SW 1271 (cell line): ENCODE results near the gene TRPV3.

Experiments used
- DNase-seq, 2 experiments: peaks; one replicate each; lab custom pipeline; 2025; lab: John Stamatoyannopoulos, UW

TRPV3 gene

GRCh38 chr17:3546521-3546920 is 11.1 kb downstream of the TRPV3 start:
- no peak for DNase-seq

DNA sequence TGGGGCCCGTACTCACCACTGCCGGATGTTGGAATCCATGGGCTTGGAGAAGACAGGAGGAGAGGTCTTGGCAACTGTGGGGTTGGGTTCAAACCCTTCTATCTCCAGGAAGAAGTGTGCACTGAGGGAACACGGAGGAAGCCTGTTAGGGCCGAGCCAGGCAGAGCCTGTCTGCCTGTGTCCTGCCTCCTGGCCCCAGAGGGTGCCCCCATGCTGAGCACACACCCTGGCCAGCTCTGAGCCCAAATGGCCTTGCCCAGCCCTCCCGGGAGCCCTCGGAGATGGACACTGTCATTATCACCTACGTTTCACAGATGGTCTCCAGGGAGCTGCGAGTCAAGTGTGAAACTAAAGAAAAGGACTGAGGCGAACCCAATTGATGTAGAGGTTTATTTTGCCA is 12.5 kb downstream of the TRPV3 start:
- DNase-seq: no peak

GRCh38 chr17:3544365-3544764 is 13.2 kb downstream of the TRPV3 start:
- no peak for DNase-seq

- no peak for DNase-seq
Measured at GRCh38 chr17:3543453-3543852, 14.2 kb downstream of the TRPV3 start.

DNA sequence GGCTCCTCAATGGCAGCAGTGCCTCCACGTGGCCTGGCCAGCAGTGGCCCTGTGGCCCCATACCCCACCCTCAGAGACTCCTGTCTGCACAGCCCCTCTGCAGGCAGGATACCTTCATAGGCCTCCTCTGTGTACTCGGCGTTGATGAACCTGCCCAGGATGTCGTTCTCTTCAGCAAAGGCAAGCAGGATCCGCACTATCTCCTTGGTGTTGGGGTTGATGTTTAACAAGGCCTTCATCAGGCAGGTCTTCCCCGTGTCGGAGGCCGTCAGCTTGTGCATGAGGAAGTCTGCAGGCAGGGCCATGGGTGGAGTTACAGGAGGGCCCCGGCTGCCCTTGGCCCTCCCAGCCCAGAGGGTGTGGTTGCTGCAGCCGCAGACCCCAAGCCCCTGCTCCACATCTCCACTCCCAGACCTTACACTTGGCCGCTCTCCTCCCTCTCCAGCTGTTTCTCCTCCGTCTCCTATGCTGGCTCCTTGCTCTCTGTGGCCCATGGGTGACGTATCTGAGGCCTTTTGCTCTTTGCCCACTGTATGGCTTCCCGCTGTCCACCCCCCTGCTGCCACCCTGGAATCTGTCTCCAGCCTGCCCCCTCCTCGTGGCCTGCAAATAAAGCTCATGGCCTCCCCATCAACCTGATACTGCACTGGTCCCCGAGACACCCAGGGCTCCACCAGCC is 15.1 kb downstream of the TRPV3 start:
- DNase-seq: no peak

DNA sequence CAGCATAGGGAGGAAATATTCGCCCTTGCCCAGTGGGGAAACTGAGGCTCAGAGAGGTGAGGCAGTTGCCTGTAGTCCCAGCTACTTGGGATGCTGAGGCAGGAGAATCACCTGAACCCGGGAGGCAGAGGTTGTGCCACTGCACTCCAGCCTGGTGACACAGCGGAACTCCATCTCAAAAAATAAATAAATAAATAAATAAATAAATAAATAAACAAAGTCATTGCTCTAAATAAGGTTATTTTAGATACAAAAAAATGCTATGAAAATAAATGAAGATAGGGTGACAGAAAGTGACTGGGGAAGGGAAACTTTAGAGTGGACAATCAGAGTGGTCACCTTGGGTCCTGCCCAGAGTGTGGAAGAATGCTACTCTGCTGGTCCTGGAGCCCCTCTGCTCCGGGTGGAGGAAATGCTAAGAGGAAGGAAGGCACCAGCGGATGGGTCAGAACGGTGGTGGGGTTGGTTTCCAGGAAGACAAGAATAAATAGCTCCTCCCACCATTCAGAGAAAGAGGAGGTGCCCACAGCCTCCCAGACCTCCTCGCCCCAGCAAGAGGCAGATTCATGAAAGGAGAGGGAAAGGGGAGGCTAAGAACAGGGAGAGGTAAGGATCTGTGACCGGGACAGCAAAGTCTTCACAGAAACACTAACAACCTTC is 17.6 kb downstream of the TRPV3 start:
- DNase-seq: no peak

GRCh38 chr17:3536716-3537115 is 20.9 kb downstream of the TRPV3 start:
- DNase-seq: no peak

DNA sequence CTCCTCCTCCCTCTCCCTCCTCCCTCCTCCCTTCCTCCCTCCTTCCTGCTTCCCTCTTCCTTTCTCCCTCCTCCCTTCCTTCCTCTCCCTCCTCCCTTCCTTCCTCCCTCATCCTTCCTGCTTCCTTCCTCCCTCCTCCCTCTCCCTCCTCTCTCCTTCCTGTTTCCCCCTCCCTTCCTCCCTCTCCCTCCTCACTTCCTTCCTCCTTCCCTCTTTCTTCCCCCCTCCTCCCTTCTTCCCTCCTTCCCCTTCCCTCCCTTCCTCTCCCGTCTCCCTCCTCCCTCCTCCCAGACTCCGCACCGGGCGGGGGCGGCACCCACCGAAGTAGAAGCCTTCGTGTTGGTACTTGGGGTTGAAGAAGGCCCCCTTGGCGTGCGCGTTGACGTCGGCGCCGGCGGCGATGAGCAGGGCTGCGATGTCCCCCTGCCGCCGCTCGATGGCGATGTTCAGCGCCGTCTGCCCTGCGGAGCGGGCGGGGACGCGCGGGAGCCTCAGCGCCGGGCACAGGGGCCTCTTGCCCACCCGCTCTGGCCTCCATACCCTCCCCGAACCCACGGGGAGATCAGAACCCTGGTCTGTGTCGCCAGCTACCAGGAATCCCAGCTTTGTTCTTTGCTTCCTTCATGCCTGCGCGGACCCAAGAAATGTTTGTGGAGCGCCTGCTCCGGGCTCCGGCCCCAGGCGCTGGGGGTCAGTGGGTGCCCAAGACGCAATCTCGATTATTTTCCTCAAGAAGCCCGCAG is 22.2 kb downstream of the TRPV3 start:
- DNase-seq: peak in 1 of 2 experiments; percentile 5

- DNase-seq: peak in 1 of 2 experiments; percentile 6
Measured at GRCh38 chr17:3534881-3535252, 22.7 kb downstream of the TRPV3 start.

DNA sequence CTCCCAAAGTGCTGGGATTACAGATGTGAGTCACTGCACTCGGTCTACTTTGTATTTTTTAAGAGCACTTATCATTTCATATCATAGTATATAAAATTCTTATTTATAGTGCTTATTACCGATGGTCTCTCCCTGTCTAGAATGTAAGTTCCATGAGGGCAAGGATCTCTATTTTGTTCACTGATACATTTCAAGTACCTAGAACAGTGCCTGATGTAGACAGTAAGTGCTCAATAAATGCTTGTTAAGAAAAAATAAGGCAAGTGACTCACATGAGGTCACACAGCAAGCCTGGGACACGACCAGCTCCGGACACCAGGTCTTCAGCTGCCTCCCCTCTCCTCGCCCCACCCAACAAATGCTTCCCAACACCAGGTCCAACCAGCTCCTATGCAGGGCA is 23.9 kb downstream of the TRPV3 start:
- no peak for DNase-seq

DNA sequence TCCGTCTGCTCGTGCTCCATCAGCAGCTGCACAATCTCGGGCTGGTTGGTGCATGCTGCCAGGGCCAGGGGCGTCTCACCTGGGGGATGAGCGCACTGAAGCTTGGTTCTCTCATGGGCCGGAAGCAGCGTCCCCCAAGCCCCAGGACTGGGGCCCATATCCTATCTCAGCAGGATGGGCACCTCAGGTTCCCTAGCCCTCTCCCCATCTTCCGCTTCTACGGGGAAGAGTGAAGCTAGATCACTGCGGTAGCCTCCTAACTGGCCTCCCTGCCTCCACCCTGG is 24.8 kb downstream of the TRPV3 start:
- no peak for DNase-seq

- no peak for DNase-seq
Measured at GRCh38 chr17:3532106-3532858, 25.3 kb downstream of the TRPV3 start.

DNA sequence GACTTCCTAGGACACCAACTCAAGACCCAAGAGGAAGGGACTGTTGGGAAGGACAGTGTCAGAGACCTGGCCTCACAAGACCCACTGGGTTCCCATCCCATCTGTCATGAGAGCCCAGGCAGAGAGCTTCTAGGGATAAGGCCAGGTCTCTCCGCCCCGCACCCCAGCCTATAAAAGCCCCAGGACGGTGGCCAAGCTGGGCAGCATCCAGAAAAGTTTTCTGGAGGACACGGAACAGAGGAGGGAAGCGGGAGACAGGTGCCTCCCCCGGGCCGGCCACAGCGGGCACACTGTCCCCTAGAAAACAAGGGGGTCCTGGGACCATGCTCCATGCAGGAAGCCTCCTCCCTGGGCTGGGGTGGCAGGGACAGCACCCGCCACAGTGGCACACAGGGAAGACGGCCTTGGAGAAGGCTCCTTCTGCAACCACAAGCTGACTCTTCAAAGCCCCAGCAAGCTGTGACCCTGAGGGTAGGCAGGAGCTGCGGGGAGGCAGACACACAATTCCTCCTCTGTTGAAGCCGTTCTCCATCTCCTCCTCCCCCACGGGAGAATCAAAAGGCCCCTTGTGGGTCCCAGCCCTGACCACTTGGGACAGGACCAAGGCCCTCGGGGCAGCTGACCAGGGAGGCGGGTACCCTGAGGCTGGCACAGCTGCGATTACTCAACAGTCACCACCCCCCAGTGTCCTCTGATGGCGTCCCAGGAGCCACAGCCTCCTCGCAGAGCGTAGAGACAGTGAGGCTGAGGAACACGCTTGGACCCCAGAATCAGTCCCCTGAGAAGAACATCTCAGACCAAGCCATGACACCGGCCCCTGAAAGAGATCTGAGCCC is 26.1 kb downstream of the TRPV3 start:
- no peak for DNase-seq

DNA sequence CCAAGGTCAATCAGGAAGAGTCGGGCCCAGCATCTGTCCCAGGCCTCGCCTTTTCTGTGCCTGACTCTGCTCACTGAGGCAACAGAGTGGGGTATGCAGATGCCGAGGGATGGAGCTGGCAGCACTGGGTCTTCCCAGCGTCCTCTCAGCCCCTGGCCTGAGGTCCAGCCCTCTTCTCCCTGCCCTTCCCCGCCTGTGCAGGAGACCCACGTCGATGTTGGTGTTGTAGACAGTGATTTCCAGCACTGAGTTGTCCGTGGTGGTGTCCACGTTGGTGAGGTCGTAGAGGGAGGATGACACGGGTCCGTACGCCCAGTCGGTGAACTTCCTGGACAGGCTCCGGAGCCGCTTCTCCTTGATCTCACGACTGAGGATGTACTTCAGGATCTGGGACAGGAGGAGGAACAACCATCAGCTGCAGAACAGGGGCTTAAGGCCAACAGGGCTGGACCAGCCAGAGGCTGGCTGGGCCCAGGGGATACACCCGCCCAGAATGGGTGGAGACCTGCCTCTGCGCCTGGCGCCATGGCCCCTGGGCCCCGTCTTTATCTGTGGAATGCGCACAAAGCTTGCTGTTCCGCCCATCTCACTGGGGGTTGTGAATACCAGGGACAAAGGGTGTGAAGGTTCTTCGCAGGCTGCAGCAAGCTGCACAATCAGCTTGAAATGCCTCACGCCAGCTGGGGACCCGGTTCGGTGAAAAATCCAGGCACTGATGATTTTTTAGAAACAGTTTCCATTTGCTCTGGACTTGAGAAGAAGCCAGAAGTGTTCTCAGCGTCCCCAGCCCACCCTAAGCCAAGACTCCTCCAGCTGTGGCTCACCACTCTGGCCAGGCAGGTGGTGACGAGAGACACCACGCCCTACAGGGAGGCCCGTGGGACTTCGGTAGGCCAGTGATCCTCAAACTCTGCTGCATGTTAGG is 27.5 kb downstream of the TRPV3 start:
- no peak for DNase-seq

GRCh38 chr17:3528880-3529511 is 28.6 kb downstream of the TRPV3 start:
- no peak for DNase-seq

GRCh38 chr17:3528403-3528851 is 29.2 kb downstream of the TRPV3 start:
- no peak for DNase-seq

GRCh38 chr17:3527896-3528295 is 29.7 kb downstream of the TRPV3 start:
- DNase-seq: no peak

GRCh38 chr17:3527468-3527867 is 30.1 kb downstream of the TRPV3 start:
- no peak for DNase-seq

- no peak for DNase-seq
Measured at GRCh38 chr17:3526971-3527370, 30.6 kb downstream of the TRPV3 start.

DNA sequence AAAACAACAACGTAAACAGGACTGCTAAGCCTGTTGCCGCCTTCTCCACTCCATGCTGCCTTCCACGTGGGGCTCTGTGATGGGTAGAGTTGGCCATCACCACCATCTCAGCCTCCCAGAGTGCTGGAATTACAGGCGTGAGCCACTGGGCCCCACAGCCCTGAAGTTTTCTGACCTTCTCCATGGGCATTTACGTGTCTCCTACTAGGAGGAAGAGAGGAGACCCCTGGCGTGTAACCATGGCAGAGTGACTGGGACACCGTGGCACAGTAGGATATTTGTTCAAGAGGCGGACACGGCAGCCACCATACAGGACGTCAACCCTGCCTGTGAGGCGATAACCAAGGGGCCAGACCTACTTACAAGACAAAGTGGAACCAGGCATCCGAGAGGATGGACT is 31.1 kb downstream of the TRPV3 start:
- DNase-seq: no peak
